PC-3 (cell line): ENCODE data around the gene SDK2. TPM values are rescaled to one million over a fixed set of nuclear protein-coding genes. Genes with fewer than 3 reads are reported as not detected.

Source experiments
- ATAC-seq: fragments of 200-7000 bp; cut with Tn5 transposase; 2 replicates; pipeline ENCODE4 v1.9.1; 2020; ENCODE audit warnings: mild to moderate bottlenecking, moderate library complexity
- BruUV-seq: library from RNA; stranded (reverse); fragments of 400-500 nt; replicated peaks from 2 replicates; lab custom pipeline; 2021; lab: Mats Ljungman, UMichigan
- CTCF ChIA-PET: fragments of 300-600 bp; sonication (Branson Sonifier 250); formaldehyde crosslinking; loops from one replicate; lab custom pipeline; 2022; ENCODE audit warnings: antibody characterized with exemption; lab: Charles Lee
- POLR2A ChIA-PET: fragments of 300-600 bp; sonication (Branson Sonifier 250); formaldehyde crosslinking; loops from one replicate; lab custom pipeline; 2022; ENCODE audit warnings: antibody characterized with exemption; ENCODE audit not compliant: unreplicated experiment; lab: Charles Lee
- DNase-seq: peaks from one replicate; pipeline ENCODE4 v3.0.0-alpha.2; 2015
- H2AFZ ChIP-seq: fragments of 300-600 bp; sonication (generic); 2 replicates; pipeline ENCODE4 v1.6.0; 2016; ENCODE audit warnings: antibody characterized with exemption, low read length
- H3F3A ChIP-seq: fragments of 300-600 bp; sonication (generic); one replicate; pipeline ENCODE4 v1.6.0; 2017; ENCODE audit warnings: antibody characterized with exemption, low read length, control low read depth, mild to moderate bottlenecking; ENCODE audit not compliant: unreplicated experiment
- H3K27ac ChIP-seq: fragments of 300-600 bp; sonication (generic); 2 replicates; pipeline ENCODE4 v1.5.1; 2016; ENCODE audit warnings: mild to moderate bottlenecking, low read length
- H3K27me3 ChIP-seq: fragments of 300-600 bp; sonication (generic); 2 replicates; pipeline ENCODE4 v1.6.1; 2016; ENCODE audit warnings: low read length, mixed read lengths
- H3K36me3 ChIP-seq: fragments of 300-600 bp; sonication (generic); 2 replicates; pipeline ENCODE4 v1.6.1; 2016; ENCODE audit warnings: low read depth, mixed run types, low read length, mixed read lengths
- H3K4me1 ChIP-seq: fragments of 300-600 bp; sonication (generic); 2 replicates; pipeline ENCODE4 v1.5.1; 2016; ENCODE audit warnings: low read length; ENCODE audit not compliant: insufficient read depth
- H3K4me2 ChIP-seq: fragments of 300-600 bp; sonication (generic); 2 replicates; pipeline ENCODE4 v1.6.0; 2016; ENCODE audit warnings: low read length
- H3K4me3 ChIP-seq: fragments of 300-600 bp; sonication (generic); 2 replicates; pipeline ENCODE4 v1.5.1; 2016; ENCODE audit warnings: mild to moderate bottlenecking, low read length, mixed read lengths
- H3K79me2 ChIP-seq: fragments of 300-600 bp; sonication (generic); 2 replicates; pipeline ENCODE4 v1.6.1; 2017; ENCODE audit warnings: low read length, mixed read lengths
- H3K9ac ChIP-seq: fragments of 300-600 bp; sonication (generic); 2 replicates; pipeline ENCODE4 v1.6.0; 2016; ENCODE audit warnings: mild to moderate bottlenecking, low read length
- H3K9me2 ChIP-seq: fragments of 300-600 bp; sonication (generic); replicated peaks from 2 replicates; pipeline ENCODE4 v1.6.1; 2016; ENCODE audit warnings: mixed run types, low read length, mixed read lengths
- H3K9me3 ChIP-seq: fragments of 300-600 bp; sonication (generic); 2 replicates; pipeline ENCODE4 v1.6.1; 2016; ENCODE audit warnings: low read length, mixed read lengths
- H4K20me1 ChIP-seq: fragments of 300-600 bp; sonication (generic); 2 replicates; pipeline ENCODE4 v1.6.1; 2016; ENCODE audit warnings: low read length, mixed read lengths
- CTCF ChIP-seq: fragments of 300-600 bp; sonication (generic); conservative IDR thresholded peaks from 2 replicates; pipeline ENCODE4 v1.5.1; 2017; ENCODE audit warnings: antibody characterized with exemption, low read depth, mild to moderate bottlenecking, low read length
- EZH2 ChIP-seq: fragments of 300-600 bp; sonication (generic); IDR thresholded peaks from one replicate; pipeline ENCODE4 v1.6.1; 2017; ENCODE audit warnings: antibody characterized with exemption, mild to moderate bottlenecking, low read length; ENCODE audit not compliant: unreplicated experiment
- EZH2phosphoT487 ChIP-seq: fragments of 300-600 bp; sonication (generic); IDR thresholded peaks from 2 replicates; pipeline ENCODE4 v1.6.1; 2018; ENCODE audit warnings: mild to moderate bottlenecking, antibody characterized with exemption, low read length, borderline replicate concordance
- intact Hi-C: fragments of 100-400 bp; cut with micrococcal nuclease; formaldehyde crosslinking; loops from 2 replicates; pipeline ENCODE4 v1.9.0; 2023
- total RNA-seq: library from RNA; depleted of rRNA; stranded (reverse); fragments of >200 nt; gene quantifications from 2 replicates; pipeline ENCODE4 v1.2.3, GENCODE V29; 2014

SDK2 gene
- total RNA-seq, 1 experiment from 2014 or later, result 0.07 TPM

GRCh38 chr17:73429440-73430164, 214.6 kb downstream of the SDK2 start:
- Histone ChIP-seq H3K27me3 (0 out of 2 replicates have a peak, but pooled peaks cover 4% of the 10 kb centered on the region), H4K20me1 (no peaks in the 10 kb centered on the region), H3K9me2 (no peaks in the 10 kb centered on the region), H3F3A (no peaks in the 10 kb centered on the region), H3K27ac (no peak overlapping the region), H3K4me1 (peaks cover 4% of the 10 kb centered on the region; the same call in 1 of the 2 replicates), H3K9me3 (no peaks in the 10 kb centered on the region), H3K79me2 (no peaks in the 10 kb centered on the region), H2AFZ (peak overlapping the region; percentile 55), H3K4me2 (peak overlapping the region; percentile 55), H3K9ac (no peak overlapping the region), H3K36me3 (no peaks in the 10 kb centered on the region), H3K4me3 (no peak overlapping the region)
- intact Hi-C loops, result loop anchor here (1.0 to 5.0 kb wide), 2 partner anchors 747 to 763 kb away; no protein-coding TSS in a partner anchor
- ChIA-PET POLR2A (no interaction called here), CTCF (interaction anchor here (0.6 to 1.1 kb wide), 3 partner anchors 8 to 770 kb away, joined by 3 to 6 read pairs (median 3); no protein-coding TSS in a partner anchor)
- DNase-seq (peak; percentile 90), ATAC-seq (peak; percentile 93)
- TF ChIP-seq CTCF (peak; percentile 99), EZH2phosphoT487 (no peak), EZH2 (no peak)
- BruUV-seq, result no TSS peak

- no peak overlapping the region for H3K27ac ChIP-seq
Measured at GRCh38 chr17:73427198-73427597, 217.0 kb downstream of the SDK2 start.

More at GRCh38 chr17:73427198-73427597, 217.0 kb downstream of the SDK2 start:
- ChIA-PET POLR2A (no interaction called here), CTCF (no interaction called here)
- Histone ChIP-seq H3K9me3 (no peaks in the 10 kb centered on the region), H3K79me2 (no peaks in the 10 kb centered on the region), H3F3A (no peaks in the 10 kb centered on the region), H3K27me3 (0 out of 2 replicates have a peak, but pooled peaks cover 4% of the 10 kb centered on the region), H3K4me2 (no peak overlapping the region), H4K20me1 (no peaks in the 10 kb centered on the region), H3K4me3 (no peak overlapping the region), H3K4me1 (peaks cover 4% of the 10 kb centered on the region; the same call in 1 of the 2 replicates), H3K36me3 (no peaks in the 10 kb centered on the region), H3K9ac (no peak overlapping the region), H2AFZ (no peak overlapping the region), H3K9me2 (no peaks in the 10 kb centered on the region)
- TF ChIP-seq CTCF, result no peak
- DNase-seq (peak; percentile 60), ATAC-seq (peak; percentile 12; the same call in 1 of the 2 replicates)
- no TSS peak for BruUV-seq
- intact Hi-C loops, result loop anchor here (5.0 kb wide), 1 partner anchor 765 kb away; no protein-coding TSS in a partner anchor
